Cerebellar nuclear complex (tissue), 1 donor: ENCODE data around the gene SNRNP48.

Experiments
- DNase-seq, 2 experiments: peaks; one replicate each; lab custom pipeline; 2025; lab: John Stamatoyannopoulos, UW

SNRNP48 gene

DNA sequence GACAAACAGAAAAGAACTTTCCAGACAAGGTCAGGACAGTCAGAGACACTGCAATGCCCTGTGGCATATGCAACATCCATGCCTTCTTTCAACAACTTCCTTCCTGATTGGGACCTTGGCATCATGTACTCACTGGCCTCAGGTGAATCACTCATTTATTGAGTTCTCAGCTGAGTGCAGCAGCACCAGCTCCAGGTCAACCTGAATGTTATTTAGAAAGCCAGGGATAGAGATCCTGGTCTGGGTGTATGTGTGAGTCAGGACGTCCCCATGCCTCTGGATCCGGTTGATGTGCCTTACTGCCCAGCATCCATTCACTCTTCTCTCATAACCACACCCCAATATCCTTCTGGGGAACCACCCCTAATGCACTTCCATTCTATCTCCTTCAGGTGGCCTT is 54.4 kb downstream of the SNRNP48 start:
- DNase-seq = no peak

GRCh38 chr6:7646394-7646793 is 56.4 kb downstream of the SNRNP48 start:
- no peak for DNase-seq

DNA sequence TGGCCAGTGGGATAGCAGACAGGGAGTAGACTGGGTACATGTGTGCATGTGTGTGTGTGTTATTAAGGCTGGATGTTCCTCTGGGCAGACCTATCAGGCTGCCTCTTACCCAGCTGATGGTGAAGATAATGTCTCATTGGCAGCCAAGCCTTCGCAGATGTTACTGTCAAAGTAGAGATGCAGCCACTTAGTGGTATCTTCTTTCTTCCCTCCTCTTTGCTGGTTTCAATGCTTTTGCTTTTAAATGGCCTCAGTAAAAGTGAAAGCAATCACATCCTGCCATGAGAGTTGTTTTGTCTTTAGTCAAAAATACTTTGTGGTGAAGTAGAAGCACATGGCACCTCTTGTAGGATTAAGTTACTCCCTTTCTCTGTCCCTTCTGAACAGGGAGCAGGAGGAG is 57.5 kb downstream of the SNRNP48 start:
- DNase-seq = no peak

- no peak for DNase-seq
These were observed 59.2 kb downstream of the SNRNP48 start for GRCh38 chr6:7649037-7649810.

DNA sequence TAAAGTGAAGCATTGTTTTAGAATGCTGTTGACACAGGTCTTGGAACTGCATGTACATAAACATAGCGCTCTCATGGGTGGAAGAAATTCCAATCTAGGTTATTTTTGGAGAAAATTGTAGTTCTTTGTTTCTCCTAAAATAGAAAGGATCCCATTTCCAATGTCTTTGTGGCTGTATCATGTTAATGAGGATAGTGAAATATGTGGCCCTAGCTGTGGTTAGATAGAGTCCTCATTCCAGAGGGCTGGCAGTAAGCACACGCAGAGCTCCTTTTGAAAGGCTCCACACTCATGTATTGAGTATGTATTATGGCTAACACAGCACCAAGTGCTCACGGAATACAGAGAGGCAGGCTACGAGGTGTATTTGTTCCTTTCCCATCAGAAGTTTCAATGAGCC is 60.9 kb downstream of the SNRNP48 start:
- no peak for DNase-seq

- DNase-seq = no peak
These were observed 63.0 kb downstream of the SNRNP48 start for GRCh38 chr6:7652957-7653356.

DNA sequence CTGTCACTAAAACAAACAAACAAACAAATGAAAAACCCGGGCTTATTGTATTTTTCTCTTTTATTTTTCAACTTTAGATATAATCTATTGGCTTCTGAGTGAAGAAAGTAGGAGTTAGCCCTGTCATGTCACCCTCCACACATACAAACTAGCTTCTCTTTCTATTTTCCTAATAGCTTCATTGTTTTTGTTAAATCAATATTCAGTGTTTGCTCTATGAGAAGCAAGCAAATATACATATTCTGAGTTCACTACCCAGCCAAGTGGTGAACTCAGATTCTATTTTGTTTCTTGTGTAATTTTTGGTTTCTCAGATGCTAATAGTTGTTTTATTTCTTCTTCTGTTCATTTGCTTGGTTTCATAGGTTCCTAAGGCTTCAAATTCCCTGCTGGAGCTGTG is 66.4 kb downstream of the SNRNP48 start:
- DNase-seq = no peak

DNA sequence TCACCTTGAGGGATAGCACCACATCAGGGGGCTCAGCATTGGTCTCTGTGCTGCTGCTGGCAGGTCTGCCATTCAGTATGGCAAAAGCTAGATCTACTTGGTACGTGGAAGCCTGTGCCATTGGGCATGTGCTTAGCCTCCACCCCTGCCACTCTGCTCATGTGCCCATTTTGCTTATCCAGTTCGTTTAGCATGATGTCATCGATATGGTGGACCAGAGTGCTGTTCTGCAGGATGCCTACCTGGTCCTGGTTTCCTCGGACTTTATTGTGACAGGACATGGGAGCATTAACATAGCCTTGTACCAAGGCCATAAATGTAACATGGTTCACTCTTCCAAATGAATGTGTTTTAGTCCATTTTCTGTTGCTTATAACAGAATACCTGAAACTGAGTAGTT is 68.5 kb downstream of the SNRNP48 start:
- DNase-seq = no peak

GRCh38 chr6:7661364-7661763 is 71.4 kb downstream of the SNRNP48 start:
- DNase-seq = no peak
